Measurements from ENCODE around the gene CASKIN2. TPM values are rescaled to one million over a fixed set of nuclear protein-coding genes. Genes with fewer than 3 reads are reported as not detected.

Gene CASKIN2
- total and polyA plus RNA-seq, 2 of the 4 experiments (the other 2 are of a cell fraction), result 2.9 to 6.9 TPM

DNA sequence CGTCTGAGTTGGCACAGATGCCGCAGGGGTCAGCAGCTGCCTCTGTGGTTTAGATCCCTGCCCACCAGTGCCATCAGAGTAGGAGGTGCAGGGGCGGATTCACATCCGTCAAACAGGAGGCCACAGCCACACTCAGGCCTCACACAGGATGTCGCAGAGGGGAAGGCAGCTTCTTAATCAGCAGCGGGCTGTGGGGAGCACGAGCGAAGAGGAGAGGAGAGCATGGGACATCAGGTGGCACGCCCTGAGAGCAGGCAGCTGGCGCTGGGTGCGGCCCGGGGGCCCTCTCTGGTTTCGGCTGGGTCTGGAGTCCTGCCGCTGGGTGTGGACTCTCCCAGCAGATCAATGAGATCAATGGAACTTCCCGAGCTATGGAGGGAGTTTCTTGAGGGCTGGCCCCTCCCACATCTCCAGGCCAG lies 19.8 kb upstream of the CASKIN2 start:
- no peak overlapping the region for H2BK20ac ChIP-seq (ENCODE audit: low read depth, low read length)
- H3K27me3 ChIP-seq (ENCODE audit: control insufficient read depth, insufficient read depth, low read length), result peaks cover 40% of the 10 kb centered on the region
- ChIA-PET POLR2A (ENCODE audit: unreplicated experiment) (no interaction called here), CTCF (no interaction called here)
- no peak overlapping the region for H4K5ac ChIP-seq (ENCODE audit: low read depth, low read length)
- no peak overlapping the region for H2BK15ac ChIP-seq (ENCODE audit: low read depth, low read length)
- dilution Hi-C loops (cut with HindIII; ENCODE audit: low sequenced_read_pairs, unreplicated experiment) (no loop called here), intact Hi-C loops (cut with micrococcal nuclease) (no loop called here), in situ Hi-C loops (cut with MboI; ENCODE audit: low sequenced_read_pairs) (no loop called here)
- no peak overlapping the region for H3K14ac ChIP-seq (replicated peaks; ENCODE audit: low read depth, low read length)
- H2AFZ ChIP-seq (replicated peaks; ENCODE audit: low read length, poor library complexity), result no peak overlapping the region
- no peaks in the 10 kb centered on the region for H3K9me3 ChIP-seq (ENCODE audit: control insufficient read depth, insufficient read depth, low read length)
- H3K4me3 ChIP-seq (ENCODE audit: insufficient read depth, low read depth, low read length), result no peak overlapping the region
- H3K56ac ChIP-seq (ENCODE audit: extremely low read depth, insufficient read depth, low read length), result no peak overlapping the region
- WGBS, 2 experiments (ENCODE audit: extremely low coverage in 2 of 2, insufficient read length in 1 of 2), result 65% methylated on average over 5 of the region's 15 CpGs; no CpG with 5 or more reads in 1 of the 2 experiments
- H3K79me1 ChIP-seq (ENCODE audit: low read depth in 1 of 2, low read length in 2 of 2), result no peaks in the 10 kb centered on the region
- H3K9ac ChIP-seq (ENCODE audit: low read depth, low read length), result no peak overlapping the region
- no peak overlapping the region for H2AK5ac ChIP-seq (ENCODE audit: low read depth, low read length)
- H4K8ac ChIP-seq (ENCODE audit: low read depth in 2 of 2, low read length in 2 of 2), result no peak overlapping the region
- no peak overlapping the region for H3K4me2 ChIP-seq (ENCODE audit: low read depth, low read length)
- BruUV-seq (replicated peaks), result no TSS peak
- no peak overlapping the region for H2AK9ac ChIP-seq (replicated peaks; ENCODE audit: low read depth, low read length, poor library complexity)
- no peak overlapping the region for H3K27ac ChIP-seq (ENCODE audit: insufficient read depth, low read length)
- no peak overlapping the region for H2BK5ac ChIP-seq (ENCODE audit: low read depth, low read length, poor library complexity, severe bottlenecking)
- H4K20me1 ChIP-seq (ENCODE audit: insufficient read depth, low read length), result no peaks in the 10 kb centered on the region
- H2BK120ac ChIP-seq (ENCODE audit: low read depth, low read length), result no peak overlapping the region
- no peak overlapping the region for H4K91ac ChIP-seq (ENCODE audit: insufficient read depth, low read depth, low read length)
- H3K36me3 ChIP-seq (ENCODE audit: control insufficient read depth, insufficient read depth, low read length), result no peaks in the 10 kb centered on the region
- no peak overlapping the region for H3K4ac ChIP-seq (ENCODE audit: low read depth, low read length)
- TF ChIP-seq MAFK (IDR thresholded peaks at IDR 0.05; ENCODE audit: low read depth, low read length) (no peak), SMC3 (IDR thresholded peaks at IDR 0.05; ENCODE audit: low read depth, low read length) (no peak), MXI1 (IDR thresholded peaks at IDR 0.05; ENCODE audit: borderline replicate concordance, low read depth, low read length) (no peak), BHLHE40 (IDR thresholded peaks at IDR 0.05; ENCODE audit: low read depth, low read length) (no peak), NFE2L2 (IDR thresholded peaks at IDR 0.05; ENCODE audit: low read depth, low read length) (no peak)
- TF ChIP-seq, protein P1, sequence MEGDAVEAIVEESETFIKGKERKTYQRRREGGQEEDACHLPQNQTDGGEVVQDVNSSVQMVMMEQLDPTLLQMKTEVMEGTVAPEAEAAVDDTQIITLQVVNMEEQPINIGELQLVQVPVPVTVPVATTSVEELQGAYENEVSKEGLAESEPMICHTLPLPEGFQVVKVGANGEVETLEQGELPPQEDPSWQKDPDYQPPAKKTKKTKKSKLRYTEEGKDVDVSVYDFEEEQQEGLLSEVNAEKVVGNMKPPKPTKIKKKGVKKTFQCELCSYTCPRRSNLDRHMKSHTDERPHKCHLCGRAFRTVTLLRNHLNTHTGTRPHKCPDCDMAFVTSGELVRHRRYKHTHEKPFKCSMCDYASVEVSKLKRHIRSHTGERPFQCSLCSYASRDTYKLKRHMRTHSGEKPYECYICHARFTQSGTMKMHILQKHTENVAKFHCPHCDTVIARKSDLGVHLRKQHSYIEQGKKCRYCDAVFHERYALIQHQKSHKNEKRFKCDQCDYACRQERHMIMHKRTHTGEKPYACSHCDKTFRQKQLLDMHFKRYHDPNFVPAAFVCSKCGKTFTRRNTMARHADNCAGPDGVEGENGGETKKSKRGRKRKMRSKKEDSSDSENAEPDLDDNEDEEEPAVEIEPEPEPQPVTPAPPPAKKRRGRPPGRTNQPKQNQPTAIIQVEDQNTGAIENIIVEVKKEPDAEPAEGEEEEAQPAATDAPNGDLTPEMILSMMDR (conservative IDR thresholded peaks at IDR 0.05; ENCODE audit: low read depth, low read length), result no peak
- no peaks in the 10 kb centered on the region for H3K4me1 ChIP-seq (ENCODE audit: control insufficient read depth, insufficient read depth, low read length)
- H3K9me1 ChIP-seq (ENCODE audit: insufficient read depth, low read length), result no peaks in the 10 kb centered on the region
- H3K18ac ChIP-seq (ENCODE audit: low read depth, low read length), result no peak overlapping the region
- DNase-seq (no peak), ATAC-seq (ENCODE audit: low read depth) (no peak)
- no peak overlapping the region for H3K23ac ChIP-seq (ENCODE audit: low read depth, low read length)

Data from IMR-90 (cell line).